Stimulated activated CD8-positive, alpha-beta memory T cell treated with anti-CD3 and anti-CD28 coated beads, Interleukin-12 subunit alpha, Interleukin-12 subunit beta, amount 100 ng/mL, for 24 hours (primary cell): Measurements from ENCODE around the gene FBXW7.
"Not testable (repeated sequence)": the region's sequence is repeated elsewhere in the genome, so short reads cannot be mapped to it uniquely, and the experiment has no call there.

Source experiments
- DNase-seq: peaks from one replicate; pipeline ENCODE4 v3.0.0-alpha.2; 2020; ENCODE audit errors: extremely low read depth

Gene FBXW7

DNA sequence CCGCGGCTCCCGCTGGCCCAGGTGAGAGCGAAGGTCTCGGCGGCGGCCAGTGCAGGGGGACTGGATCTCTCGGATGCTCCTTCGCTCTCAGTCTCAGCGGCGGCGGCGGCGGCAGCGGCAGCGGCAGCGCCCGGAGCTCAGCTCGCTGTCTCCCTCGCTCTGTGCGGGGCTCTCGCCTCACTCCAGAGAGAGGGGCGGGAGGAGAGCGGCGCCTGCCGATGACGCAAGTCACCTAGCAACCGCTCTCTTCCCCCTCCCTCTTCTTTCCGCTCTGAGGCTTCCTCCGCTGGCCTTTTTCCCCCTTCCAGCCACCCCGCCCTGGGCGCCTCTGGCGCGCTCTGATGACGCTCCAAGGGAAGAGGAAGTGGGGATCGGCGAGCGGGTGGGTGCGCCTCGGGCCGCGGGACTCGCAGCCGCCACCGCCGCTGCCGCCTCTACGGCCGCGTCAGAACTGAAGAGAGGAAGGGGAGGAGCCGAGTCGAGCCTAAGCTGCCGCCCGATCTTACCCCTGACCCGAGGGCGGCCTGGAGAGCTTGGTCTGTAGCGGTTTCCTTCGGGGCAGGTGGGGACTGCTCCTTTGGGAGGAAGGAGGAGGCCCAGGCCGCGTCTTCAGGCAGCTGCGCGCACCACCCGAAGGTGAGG, at the start of gene FBXW7:
FBXW7 (minus strand) TSS at position 190 of the 642 bp plus-strand sequence. CDS start 124,289 bp downstream, outside the sequence.
- peak; percentile 96 for DNase-seq

- no peak for DNase-seq
Measured at GRCh38 chr4:152585023-152585441, 49.1 kb upstream of the FBXW7 start.

- no peak for DNase-seq
Measured at GRCh38 chr4:152581536-152582160, 45.8 kb upstream of the FBXW7 start.

DNA sequence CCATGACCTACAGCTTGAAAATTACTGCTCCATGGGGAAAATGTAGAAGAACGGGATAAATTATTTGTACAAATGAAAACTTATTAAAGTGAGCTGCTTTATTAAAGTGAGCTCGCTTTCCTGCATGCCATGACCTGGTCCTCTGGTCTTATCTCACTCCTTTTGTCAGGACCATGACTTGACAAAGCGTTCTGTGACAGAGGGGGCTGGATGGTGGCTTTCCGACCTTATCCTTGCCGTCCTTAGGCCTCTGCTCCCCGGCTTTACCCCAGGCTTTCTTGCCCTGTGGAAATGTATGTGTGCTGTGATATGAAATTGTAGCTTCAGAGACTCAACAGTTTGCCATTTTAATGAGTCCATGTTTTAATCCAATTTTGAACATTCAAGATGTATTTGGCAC, 44.0 kb upstream of the FBXW7 start:
- no peak for DNase-seq

DNA sequence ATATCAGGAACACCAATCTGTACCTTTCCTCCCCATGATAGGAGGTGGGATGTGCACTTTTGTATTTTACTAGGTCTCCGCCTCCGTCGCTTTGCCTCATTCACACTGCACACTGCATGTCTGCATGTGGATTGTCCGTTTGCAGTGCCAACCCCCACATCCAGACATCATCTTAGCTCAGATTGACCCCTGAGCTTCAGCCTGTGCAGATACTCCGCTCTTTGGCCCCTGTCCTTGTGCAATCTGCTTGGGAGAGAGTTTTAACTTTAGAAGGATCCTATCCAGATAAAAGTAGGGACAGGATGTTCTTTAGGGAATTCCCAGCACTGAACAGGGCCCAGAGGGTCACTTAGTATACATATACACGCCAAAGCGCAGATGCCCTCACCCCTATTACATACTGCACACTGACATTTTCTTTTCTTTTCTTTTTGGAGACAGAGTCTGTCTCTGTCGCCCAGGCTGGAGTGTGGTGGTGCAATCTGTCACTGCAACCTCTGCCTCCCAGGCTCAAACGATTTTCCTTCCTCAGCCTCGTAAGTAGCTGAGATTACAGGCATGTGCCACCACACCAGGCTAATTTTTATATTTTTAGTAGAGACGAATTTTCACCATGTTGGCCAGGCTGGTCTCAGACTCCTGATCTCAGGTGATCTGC, 43.3 kb upstream of the FBXW7 start:
- no peak for DNase-seq

- DNase-seq = no peak
Measured at GRCh38 chr4:152578670-152579069, 42.8 kb upstream of the FBXW7 start.

- no peak for DNase-seq
Measured at GRCh38 chr4:152577708-152578396, 42.0 kb upstream of the FBXW7 start.

- no peak for DNase-seq
Measured at GRCh38 chr4:152575533-152575932, 39.6 kb upstream of the FBXW7 start.

- DNase-seq = no peak
Measured at GRCh38 chr4:152573861-152574260, 38.0 kb upstream of the FBXW7 start.

DNA sequence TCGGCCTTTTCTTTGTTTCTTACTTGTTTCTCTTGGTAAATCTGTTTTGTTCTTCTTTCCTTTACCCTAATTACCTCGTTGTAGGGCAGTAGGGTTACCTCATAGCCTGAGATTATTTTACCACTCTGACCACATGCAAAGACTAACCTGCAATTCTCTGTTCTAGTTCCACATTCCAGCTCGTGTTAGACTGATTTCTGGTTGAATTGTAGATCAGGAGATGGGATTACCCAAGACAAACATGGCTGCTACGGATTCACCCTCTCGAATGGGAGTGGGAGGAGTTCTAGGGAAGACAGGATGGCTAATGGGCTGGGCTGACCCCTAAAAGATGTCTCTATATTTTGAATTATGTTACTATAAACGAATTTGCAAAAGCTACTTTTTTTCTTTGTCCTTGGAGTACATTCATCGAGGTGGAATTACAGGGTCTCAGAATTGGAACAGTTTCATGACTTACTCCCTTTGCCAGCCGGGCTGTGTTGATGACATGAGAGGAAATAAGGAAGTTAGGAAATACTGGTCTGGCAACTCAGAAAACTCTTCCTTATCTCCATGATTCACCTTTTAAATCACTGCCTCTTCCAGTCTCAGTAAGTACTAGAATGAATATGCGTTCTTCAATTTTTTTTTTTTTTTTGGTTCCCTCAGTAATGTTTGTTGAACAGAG, 36.7 kb upstream of the FBXW7 start:
- no peak for DNase-seq

DNA sequence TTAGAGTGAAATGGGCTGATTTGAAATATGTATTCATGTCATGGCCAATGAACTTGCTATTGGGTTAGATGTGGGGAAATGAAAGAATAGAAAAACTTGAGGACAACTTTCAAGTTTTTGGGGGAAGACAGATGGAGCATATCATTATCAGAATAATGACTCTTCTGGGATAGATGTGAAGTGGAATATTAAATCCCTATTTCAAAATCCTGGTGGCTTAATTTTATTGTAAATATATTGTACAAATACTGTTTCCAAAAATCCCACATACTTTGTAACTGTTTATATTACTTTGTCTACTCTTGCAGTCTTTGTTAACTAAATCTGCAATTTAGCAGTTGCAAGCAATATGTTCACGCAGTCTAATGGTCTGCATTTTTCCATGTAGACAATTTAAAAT, 35.9 kb upstream of the FBXW7 start:
- DNase-seq = no peak

DNA sequence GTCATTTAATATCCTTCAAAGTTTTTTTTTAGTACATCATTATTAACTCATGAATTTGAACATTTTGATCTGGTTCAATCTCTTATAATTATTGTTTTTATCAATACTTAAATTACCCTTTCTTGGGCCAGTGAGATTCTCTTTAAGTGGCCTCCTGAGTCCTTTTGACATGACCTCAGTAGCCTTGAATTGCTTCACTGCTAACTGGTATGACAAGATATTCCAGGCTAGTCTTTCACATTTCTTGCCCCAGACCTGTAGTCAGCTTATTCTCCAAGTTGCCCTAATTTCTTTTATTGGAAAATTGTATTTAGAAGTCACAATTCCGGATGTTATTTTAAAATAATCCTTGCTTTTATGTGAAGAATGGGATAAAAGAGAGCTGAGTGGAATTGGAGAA, 35.4 kb upstream of the FBXW7 start:
- no peak for DNase-seq

GRCh38 chr4:152565333-152565732, 29.4 kb upstream of the FBXW7 start:
- DNase-seq = no peak

DNA sequence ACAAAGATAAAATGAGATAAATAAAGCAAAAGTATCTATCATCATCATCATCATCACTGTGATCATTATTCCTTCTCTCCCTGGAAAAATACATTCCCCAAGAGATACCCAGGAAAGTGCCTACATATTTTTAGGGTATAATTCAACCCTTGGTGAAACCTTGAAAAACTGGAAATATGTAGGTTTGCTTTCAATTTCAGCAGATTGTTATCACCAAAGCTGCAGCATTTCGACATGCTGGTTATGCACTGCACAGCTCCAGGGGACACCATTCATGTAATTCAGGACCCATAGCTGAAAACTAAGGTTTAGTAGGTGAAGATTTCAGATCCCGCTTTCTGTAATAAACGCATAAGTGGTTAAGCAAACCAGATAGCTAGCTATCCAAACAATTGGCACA, 28.4 kb upstream of the FBXW7 start:
- no peak for DNase-seq

DNA sequence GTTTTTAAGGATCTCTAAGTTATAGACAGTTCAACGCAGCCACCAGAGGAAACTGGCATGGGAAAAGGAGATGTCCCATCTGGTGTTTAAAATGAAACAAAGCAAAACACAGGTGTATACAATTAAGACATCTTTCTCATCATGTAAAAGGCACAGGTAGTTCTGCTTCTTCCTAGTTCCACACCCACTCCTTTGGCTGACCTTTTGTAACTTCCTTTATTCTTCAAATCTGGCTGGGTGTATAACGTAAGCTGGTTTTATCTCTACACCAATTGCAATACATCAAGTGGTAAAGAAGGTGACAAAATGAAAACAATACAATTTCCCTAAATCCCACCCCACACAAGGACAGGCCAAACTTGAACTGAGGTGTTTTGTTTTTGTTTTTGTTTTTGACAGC, 27.3 kb upstream of the FBXW7 start:
- no peak for DNase-seq

DNA sequence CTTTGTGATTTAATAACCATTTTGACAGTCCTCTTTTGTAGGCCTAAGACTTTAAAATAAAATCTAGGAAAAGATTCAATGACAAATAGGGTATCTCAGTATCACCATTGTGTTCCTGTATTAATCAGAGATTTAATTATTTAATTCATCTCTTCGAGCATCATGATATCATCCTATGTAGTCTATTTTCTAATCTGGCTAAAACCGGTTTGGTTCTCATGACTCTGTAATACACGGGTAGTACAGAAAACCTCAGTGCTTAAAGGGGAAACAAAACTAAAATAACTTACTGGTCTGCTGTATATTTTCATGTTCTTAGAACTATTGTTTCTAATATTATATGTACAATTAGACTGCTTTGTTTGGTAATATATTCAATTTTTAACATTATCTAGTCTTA, 23.7 kb upstream of the FBXW7 start:
- DNase-seq = no peak

- DNase-seq = no peak
Measured at GRCh38 chr4:152558396-152558795, 22.5 kb upstream of the FBXW7 start.

GRCh38 chr4:152556834-152557233, 20.9 kb upstream of the FBXW7 start:
- DNase-seq = no peak

GRCh38 chr4:152556283-152556682, 20.4 kb upstream of the FBXW7 start:
- DNase-seq = no peak

- DNase-seq = no peak
Measured at GRCh38 chr4:152554742-152555141, 18.9 kb upstream of the FBXW7 start.

DNA sequence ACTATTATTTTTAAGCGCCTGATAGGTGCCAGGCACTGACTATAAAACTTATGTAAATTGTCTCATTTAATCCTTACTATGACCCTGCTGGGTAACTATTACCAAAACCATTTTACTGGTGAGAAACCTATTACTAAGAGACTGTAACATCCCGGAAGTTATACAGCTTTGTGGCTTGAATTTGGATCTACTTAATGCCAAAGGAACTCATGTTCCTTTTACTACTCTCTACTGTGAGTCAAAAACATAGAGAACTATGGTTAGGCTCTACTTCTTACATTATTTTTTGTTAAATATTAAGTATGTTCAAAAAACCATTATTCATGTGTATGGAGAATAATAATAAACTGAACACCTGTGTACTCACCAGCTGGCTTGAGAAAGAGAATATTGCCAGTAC, 14.8 kb upstream of the FBXW7 start:
- DNase-seq = not testable (repeated sequence)

DNA sequence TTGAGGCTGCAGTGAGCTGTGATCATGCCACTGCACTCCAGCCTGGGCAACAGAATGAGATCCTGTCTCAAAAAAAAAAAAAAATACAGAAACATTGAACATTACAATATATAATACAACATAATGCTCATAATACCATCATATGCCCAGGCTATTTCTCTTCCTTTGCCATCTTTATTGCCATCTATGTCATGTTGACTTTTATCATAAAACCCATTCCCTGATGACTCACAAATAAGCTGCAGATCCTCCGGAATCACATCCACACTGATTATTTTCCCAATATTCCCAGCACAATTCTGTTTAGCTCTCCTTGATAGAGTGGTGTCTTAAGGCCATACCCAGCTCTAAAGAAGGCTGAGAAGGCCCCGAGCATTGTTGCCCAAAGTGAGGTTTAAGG, 9.2 kb upstream of the FBXW7 start:
- DNase-seq = no peak
